Skeletal muscle tissue (tissue), 4 donors: ENCODE data around the gene PLEKHH1. TPM values are rescaled to one million over a fixed set of nuclear protein-coding genes. Genes with fewer than 3 reads are reported as not detected.

Source experiments
- H3K27ac ChIP-seq: one replicate; pipeline ENCODE4 v1.7.0; 2013; ENCODE audit warnings: mild to moderate bottlenecking, low read depth, low read length, inconsistent platforms
- H3K27me3 ChIP-seq, 3 donors: one replicate each; pipeline ENCODE4 v1.7.0; 2013; ENCODE audit warnings: low read length in 3 of 3; ENCODE audit not compliant: control insufficient read depth in 3 of 3, insufficient read depth in 3 of 3
- H3K36me3 ChIP-seq, 3 donors: one replicate each; pipeline ENCODE4 v1.7.0; 2013; ENCODE audit warnings: low read length in 3 of 3; ENCODE audit not compliant: control insufficient read depth in 3 of 3, insufficient read depth in 3 of 3
- H3K4me1 ChIP-seq, 3 donors: one replicate each; pipeline ENCODE4 v1.7.0; 2013; ENCODE audit warnings: low read length in 3 of 3, mild to moderate bottlenecking in 3 of 3; ENCODE audit not compliant: control insufficient read depth in 3 of 3, insufficient read depth in 3 of 3
- H3K4me3 ChIP-seq, 3 donors: one replicate each; pipeline ENCODE4 v1.7.0; 2013; ENCODE audit warnings: low read length in 3 of 3
- H3K9ac ChIP-seq, 3 donors: one replicate each; pipeline ENCODE4 v1.7.0; 2013; ENCODE audit warnings: low read length in 3 of 3, mild to moderate bottlenecking in 3 of 3, moderate library complexity in 2 of 3, low read depth in 1 of 3
- H3K9me3 ChIP-seq, 3 donors: one replicate each; pipeline ENCODE4 v1.7.0; 2013; ENCODE audit warnings: low read length in 3 of 3; ENCODE audit not compliant: control insufficient read depth in 3 of 3
- total RNA-seq: library from RNA; depleted of rRNA; stranded (reverse); fragments of >200 nt; gene quantifications from one replicate; pipeline ENCODE4 v1.2.3, GENCODE V29; 2014
- donor health status: Osteomylitis.

The PLEKHH1 gene
- total RNA-seq, 1 donor from 2014 or later, result 1.6 TPM

DNA sequence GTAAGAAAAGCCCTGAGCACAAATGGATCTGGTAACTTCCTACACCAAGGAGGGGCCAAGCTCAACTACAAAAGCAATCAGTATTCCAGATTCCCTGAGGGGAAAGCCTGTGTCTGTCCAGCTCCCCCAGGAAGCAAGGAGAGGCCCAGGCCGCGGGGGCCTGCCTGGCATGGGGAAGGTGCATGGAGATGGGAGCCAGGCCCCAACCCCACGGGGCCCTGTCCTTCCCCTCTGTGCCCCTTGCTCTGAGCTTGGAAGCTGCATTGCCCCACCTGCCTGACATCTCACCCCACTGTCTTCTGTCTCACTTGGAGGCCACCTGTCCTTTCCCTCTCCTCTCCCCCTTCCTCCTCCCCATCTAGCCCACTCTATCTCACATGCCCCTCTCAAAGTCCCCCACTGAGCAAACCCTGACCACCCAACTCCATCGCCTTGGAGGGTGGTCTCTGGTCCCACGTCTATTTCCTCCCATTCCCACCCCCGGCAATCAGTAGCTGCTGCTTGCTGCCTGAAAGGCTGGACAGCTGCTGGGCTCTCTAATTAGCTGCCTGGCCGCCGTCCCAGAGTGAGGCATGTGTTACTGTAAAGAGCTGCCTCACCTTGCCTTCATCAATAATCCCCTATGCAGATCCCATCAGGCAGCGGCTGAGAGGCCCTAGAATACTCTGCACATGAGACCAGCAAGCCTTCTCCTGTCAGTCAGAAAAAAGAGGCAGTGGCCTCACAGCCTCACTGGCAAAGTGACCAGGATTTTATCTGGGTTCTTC lies 41.2 kb upstream of the PLEKHH1 start:
- no peak overlapping the region for H3K9ac ChIP-seq
- H3K27me3 ChIP-seq, result no peaks in the 10 kb centered on the region
- no peaks in the 10 kb centered on the region for H3K36me3 ChIP-seq
- no peak overlapping the region for H3K27ac ChIP-seq
- peaks cover 10 to 18% (median 16%) of the 10 kb centered on the region in 3 donors for H3K4me1 ChIP-seq
- H3K9me3 ChIP-seq, result no peaks in the 10 kb centered on the region
- H3K4me3 ChIP-seq, result no peak overlapping the region

DNA sequence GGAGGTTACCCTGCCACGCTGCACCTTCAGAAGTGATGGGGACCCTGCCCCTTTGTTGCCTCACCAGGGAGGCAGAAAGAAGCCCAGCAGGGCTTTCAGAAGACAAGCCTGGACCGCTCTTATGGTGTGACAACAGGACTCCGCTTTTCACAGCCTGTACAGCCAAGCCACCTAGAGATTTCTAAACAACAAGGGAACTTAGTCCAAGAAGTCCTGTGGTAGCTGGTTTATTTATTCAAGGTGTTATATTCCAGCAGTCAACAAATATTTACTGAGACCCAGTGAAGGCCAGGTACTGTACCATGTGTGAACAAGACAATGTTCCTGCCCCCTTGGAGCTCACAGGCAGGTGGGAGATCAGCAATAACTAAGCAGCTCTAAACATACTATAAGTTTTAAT lies 40.6 kb upstream of the PLEKHH1 start:
- Histone ChIP-seq H3K9me3 (no peaks in the 10 kb centered on the region), H3K9ac (no peak overlapping the region), H3K4me1 (peaks cover 5 to 12% (median 10%) of the 10 kb centered on the region in 3 donors), H3K4me3 (no peak overlapping the region), H3K36me3 (no peaks in the 10 kb centered on the region), H3K27me3 (no peaks in the 10 kb centered on the region), H3K27ac (no peak overlapping the region)

DNA sequence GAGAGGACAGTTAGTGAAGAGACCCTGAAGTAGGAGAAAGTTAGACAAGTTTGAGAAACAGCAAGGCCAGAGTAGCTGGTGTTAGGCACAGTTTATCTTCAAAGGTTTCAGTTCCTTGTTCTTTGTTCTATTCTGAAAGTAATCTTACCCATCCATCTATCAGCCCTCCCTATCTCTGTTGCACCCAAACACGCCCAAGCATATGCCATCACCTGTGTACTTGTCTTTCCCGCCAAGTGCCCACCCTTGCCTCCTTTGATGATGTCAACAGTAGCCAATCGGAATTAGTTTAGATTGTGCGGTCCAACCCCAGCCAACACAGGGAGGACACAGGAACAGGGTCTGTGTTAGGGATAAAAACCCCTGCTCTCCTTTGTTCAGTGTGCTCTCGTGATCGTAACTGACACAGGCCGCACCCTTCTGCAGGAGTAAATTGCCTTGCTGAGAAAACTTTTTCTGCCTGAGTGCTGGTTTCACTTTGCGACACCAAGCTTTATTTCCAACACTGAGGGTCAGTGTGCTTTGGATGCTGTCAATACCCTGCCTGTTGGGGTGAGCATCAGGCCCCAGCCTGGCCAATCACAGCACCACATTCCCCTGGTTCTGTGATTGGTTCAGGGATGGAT lies 39.9 kb upstream of the PLEKHH1 start:
- Histone ChIP-seq H3K4me3 (no peak overlapping the region), H3K9me3 (no peaks in the 10 kb centered on the region), H3K4me1 (peaks cover 0 to 5% (median 3%) of the 10 kb centered on the region in 3 donors), H3K27ac (no peak overlapping the region), H3K36me3 (no peaks in the 10 kb centered on the region), H3K27me3 (no peaks in the 10 kb centered on the region), H3K9ac (no peak overlapping the region)

- Histone ChIP-seq H3K4me1 (no peaks in the 10 kb centered on the region), H3K27ac (no peak overlapping the region), H3K4me3 (no peak overlapping the region), H3K9me3 (no peaks in the 10 kb centered on the region), H3K27me3 (no peaks in the 10 kb centered on the region), H3K36me3 (no peaks in the 10 kb centered on the region), H3K9ac (no peak overlapping the region)
These were observed 37.3 kb upstream of the PLEKHH1 start for GRCh38 chr14:67495827-67496226.

- Histone ChIP-seq H3K4me3 (no peak overlapping the region), H3K4me1 (no peaks in the 10 kb centered on the region), H3K27me3 (no peaks in the 10 kb centered on the region), H3K27ac (no peak overlapping the region), H3K9ac (no peak overlapping the region), H3K36me3 (no peaks in the 10 kb centered on the region), H3K9me3 (no peaks in the 10 kb centered on the region)
These were observed 35.9 kb upstream of the PLEKHH1 start for GRCh38 chr14:67497216-67497615.

- H3K4me1 ChIP-seq, result no peaks in the 10 kb centered on the region
- H3K27me3 ChIP-seq, result no peaks in the 10 kb centered on the region
- no peaks in the 10 kb centered on the region for H3K36me3 ChIP-seq
- no peaks in the 10 kb centered on the region for H3K9me3 ChIP-seq
- H3K9ac ChIP-seq, result no peak overlapping the region
- no peak overlapping the region for H3K27ac ChIP-seq
- no peak overlapping the region for H3K4me3 ChIP-seq
These were observed 35.4 kb upstream of the PLEKHH1 start for GRCh38 chr14:67497716-67498115.

DNA sequence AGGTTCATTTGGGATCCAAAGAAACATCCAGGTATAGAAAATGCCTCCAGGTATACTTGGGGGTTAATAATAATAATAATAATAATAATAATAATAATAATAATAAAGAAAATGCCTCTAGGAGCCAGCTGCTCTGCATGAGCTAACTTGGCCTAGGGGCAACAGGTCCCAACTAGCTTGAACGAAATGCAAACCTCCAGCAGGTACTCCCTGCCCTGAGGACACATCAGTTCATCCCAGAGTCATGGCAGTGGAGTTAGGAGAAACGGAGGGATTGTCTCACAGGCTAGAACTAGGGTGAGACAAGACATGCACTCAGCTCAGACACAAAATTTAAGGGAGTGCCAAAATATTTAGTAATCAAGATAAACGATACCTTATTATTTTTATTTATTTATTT lies 32.1 kb upstream of the PLEKHH1 start:
- no peak overlapping the region for H3K9ac ChIP-seq
- H3K4me3 ChIP-seq, result no peak overlapping the region
- no peak overlapping the region for H3K27ac ChIP-seq
- no peaks in the 10 kb centered on the region for H3K4me1 ChIP-seq
- no peaks in the 10 kb centered on the region for H3K9me3 ChIP-seq
- H3K27me3 ChIP-seq, result no peaks in the 10 kb centered on the region
- no peaks in the 10 kb centered on the region for H3K36me3 ChIP-seq

DNA sequence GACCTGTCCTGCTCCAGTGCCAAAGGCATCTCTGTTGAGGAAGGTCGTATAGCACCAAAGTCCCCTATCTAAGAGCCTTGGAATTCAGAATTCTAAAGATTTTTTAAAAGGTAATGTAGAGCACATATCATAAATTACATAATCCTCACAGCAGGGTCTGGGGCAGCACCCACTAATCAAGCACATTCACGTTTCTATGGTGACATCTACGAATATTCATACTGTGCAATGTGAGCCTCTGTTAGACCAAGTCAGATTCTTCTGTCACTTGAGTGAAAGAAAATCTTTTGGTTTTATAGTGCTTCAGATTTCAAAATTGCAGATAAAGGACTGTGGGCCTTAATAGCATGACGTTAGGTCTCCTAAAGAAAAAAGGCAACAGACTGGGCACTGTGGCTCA lies 31.4 kb upstream of the PLEKHH1 start:
- no peaks in the 10 kb centered on the region for H3K4me1 ChIP-seq
- no peaks in the 10 kb centered on the region for H3K36me3 ChIP-seq
- H3K27ac ChIP-seq, result no peak overlapping the region
- no peak overlapping the region for H3K9ac ChIP-seq
- no peak overlapping the region for H3K4me3 ChIP-seq
- no peaks in the 10 kb centered on the region for H3K27me3 ChIP-seq
- H3K9me3 ChIP-seq, result no peaks in the 10 kb centered on the region

GRCh38 chr14:67502867-67503266 lies 30.2 kb upstream of the PLEKHH1 start:
- Histone ChIP-seq H3K27ac (no peak overlapping the region), H3K36me3 (no peaks in the 10 kb centered on the region)

GRCh38 chr14:67503331-67503730 lies 29.8 kb upstream of the PLEKHH1 start:
- Histone ChIP-seq H3K4me1 (no peaks in the 10 kb centered on the region), H3K27ac (no peak overlapping the region), H3K9me3 (no peaks in the 10 kb centered on the region), H3K9ac (no peak overlapping the region), H3K36me3 (no peaks in the 10 kb centered on the region), H3K27me3 (no peaks in the 10 kb centered on the region), H3K4me3 (no peak overlapping the region)

More at GRCh38 chr14:67502867-67503266, 30.2 kb upstream of the PLEKHH1 start:
- no peaks in the 10 kb centered on the region for H3K9me3 ChIP-seq
- no peak overlapping the region for H3K9ac ChIP-seq
- no peak overlapping the region for H3K4me3 ChIP-seq
- H3K27me3 ChIP-seq, result no peaks in the 10 kb centered on the region
- H3K4me1 ChIP-seq, result no peaks in the 10 kb centered on the region
